ENCODE results near the gene CHRM1. TPM values are rescaled to one million over a fixed set of nuclear protein-coding genes. Genes with fewer than 3 reads are reported as not detected.
A peak's percentile ranks its signal among the peaks of the same experiment; 100 is the strongest.

Gene CHRM1
- total RNA-seq, 1 experiment from 2014 or later, result not detected

DNA sequence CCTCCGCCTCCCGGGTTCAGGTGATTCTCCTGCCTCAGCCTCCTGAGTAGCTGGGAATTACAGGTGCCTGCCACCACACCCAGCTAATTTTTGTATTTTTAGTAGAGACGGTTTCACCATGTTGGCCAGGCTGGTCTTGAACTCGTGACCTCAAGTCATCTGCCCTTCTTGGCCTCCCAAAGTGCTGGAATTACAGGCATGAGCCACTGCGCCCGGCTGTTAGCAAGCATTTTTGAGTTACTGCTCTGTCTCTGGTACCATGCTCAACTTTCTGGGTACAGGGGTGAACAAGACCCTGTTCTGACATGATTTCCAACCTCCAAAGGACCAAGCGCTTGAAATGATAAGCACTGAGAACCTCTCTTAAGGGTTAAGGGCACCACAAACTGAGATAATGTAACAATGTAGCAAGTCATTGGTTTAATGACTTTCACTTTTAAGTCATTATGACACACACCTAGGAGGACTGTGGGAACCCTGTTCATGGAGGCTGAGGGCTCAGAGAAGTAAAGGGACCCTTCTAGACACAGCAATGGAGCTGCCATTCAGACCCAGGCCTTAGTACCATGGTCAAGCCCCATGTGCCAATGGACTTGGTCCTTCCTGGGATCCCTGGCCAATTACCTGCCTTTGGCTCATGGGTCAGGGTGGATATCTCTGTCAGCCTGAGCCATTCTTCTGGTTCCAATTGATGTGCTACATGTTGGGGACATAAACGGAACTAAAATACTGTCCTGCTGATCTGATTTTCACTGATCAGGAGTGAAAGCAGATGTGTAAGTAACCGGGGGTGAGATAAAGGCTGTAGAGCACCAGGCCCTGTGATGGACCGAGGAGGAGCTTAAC lies 28.9 kb downstream of the CHRM1 start:
- Histone ChIP-seq H3K4me1 (ENCODE audit: insufficient read depth, low read length) (no peaks in the 10 kb centered on the region), H3K4me3 (ENCODE audit: low read length) (no peak overlapping the region), H3K27ac (ENCODE audit: low read length) (no peak overlapping the region), H3F3A (ENCODE audit: low read length, unreplicated experiment) (no peaks in the 10 kb centered on the region), H3K4me2 (ENCODE audit: low read length) (no peak overlapping the region), H4K20me1 (ENCODE audit: low read length) (peaks cover 26% of the 10 kb centered on the region), H3K9me2 (replicated peaks; ENCODE audit: low read length) (no peaks in the 10 kb centered on the region), H3K9ac (ENCODE audit: low read length) (no peak overlapping the region), H3K36me3 (ENCODE audit: low read depth, low read length) (peaks cover 21% of the 10 kb centered on the region), H3K27me3 (ENCODE audit: low read length) (no peaks in the 10 kb centered on the region), H3K9me3 (ENCODE audit: low read length) (no peaks in the 10 kb centered on the region), H3K79me2 (ENCODE audit: low read length) (no peaks in the 10 kb centered on the region), H2AFZ (ENCODE audit: low read length) (no peak overlapping the region)
- DNase-seq, result no peak
- intact Hi-C loops (cut with micrococcal nuclease), result no loop called here
- POLR2A ChIA-PET (ENCODE audit: unreplicated experiment), result no interaction called here
- CTCF ChIA-PET, result interaction anchor here (0.6 to 1.4 kb wide), 2 partner anchors 128 to 1483 kb away, joined by 3 to 4 read pairs; no protein-coding TSS in a partner anchor
- no peak for TF ChIP-seq EZH2 (IDR thresholded peaks at IDR 0.05; ENCODE audit: low read length, unreplicated experiment)
- TF ChIP-seq EZH2phosphoT487 (IDR thresholded peaks at IDR 0.05; ENCODE audit: borderline replicate concordance, low read length), result no peak
- TF ChIP-seq, protein P1, sequence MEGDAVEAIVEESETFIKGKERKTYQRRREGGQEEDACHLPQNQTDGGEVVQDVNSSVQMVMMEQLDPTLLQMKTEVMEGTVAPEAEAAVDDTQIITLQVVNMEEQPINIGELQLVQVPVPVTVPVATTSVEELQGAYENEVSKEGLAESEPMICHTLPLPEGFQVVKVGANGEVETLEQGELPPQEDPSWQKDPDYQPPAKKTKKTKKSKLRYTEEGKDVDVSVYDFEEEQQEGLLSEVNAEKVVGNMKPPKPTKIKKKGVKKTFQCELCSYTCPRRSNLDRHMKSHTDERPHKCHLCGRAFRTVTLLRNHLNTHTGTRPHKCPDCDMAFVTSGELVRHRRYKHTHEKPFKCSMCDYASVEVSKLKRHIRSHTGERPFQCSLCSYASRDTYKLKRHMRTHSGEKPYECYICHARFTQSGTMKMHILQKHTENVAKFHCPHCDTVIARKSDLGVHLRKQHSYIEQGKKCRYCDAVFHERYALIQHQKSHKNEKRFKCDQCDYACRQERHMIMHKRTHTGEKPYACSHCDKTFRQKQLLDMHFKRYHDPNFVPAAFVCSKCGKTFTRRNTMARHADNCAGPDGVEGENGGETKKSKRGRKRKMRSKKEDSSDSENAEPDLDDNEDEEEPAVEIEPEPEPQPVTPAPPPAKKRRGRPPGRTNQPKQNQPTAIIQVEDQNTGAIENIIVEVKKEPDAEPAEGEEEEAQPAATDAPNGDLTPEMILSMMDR (conservative IDR thresholded peaks at IDR 0.05; ENCODE audit: low read depth, low read length), result no peak
- no peak for ATAC-seq
- BruUV-seq (replicated peaks), result no TSS peak

DNA sequence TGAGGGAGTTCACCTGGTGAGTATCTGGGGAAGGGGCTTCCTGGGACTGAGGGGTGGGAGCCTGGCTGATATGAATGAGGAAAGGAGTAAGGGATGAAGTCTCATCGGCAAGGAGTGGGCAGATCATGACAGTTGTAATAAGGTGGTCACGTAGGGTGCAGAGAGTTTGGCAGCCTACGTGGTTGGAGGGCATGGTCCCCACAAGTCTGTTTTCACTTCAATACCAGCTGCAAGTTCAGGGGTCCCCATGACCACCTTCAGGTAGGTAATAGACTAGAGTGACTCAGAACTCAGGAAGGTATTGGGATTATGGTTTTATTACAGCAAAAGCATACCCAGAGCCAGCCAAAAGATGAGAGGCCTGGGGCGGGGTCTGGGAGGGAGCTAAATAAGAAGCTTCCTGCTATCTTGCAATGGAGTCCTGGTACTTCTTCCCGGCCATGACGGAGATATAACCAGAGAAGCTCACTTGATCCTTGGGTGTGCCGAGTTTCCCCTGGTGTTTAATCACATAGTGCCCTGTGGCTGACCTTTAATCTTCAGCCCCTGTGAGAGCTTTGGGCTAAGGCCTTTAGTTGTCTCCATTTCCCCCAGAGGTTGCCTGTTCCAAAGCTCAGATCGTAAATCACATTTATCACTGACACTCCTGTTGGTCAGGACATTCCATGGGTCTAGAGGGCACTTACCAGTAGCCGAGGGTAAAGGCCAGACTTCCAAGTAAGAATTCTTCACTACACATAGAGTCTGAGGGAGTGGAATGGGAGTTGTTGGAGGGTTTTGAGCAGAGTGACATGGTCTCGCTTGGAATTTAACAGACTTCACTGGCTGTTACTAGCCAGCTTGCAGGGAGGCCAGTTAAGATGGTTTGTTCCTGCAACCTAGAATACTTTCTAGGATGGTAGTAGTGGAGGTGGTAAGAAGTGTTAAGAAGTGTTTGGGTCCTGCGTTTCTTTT lies 31.4 kb downstream of the CHRM1 start:
- intact Hi-C loops (cut with micrococcal nuclease), result no loop called here
- CTCF ChIA-PET, result no interaction called here
- Histone ChIP-seq H2AFZ (ENCODE audit: low read length) (no peak overlapping the region), H3K9ac (ENCODE audit: low read length) (no peak overlapping the region), H3F3A (ENCODE audit: low read length, unreplicated experiment) (peaks cover 4% of the 10 kb centered on the region), H3K79me2 (ENCODE audit: low read length) (peaks cover 22% of the 10 kb centered on the region), H3K9me2 (replicated peaks; ENCODE audit: low read length) (no peaks in the 10 kb centered on the region), H3K4me2 (ENCODE audit: low read length) (no peak overlapping the region), H3K4me3 (ENCODE audit: low read length) (no peak overlapping the region), H3K36me3 (ENCODE audit: low read depth, low read length) (peaks cover 45% of the 10 kb centered on the region), H3K27ac (ENCODE audit: low read length) (no peak overlapping the region), H3K4me1 (ENCODE audit: insufficient read depth, low read length) (peaks cover 5% of the 10 kb centered on the region; the same call in 1 of the 2 replicates), H3K9me3 (ENCODE audit: low read length) (no peaks in the 10 kb centered on the region), H4K20me1 (ENCODE audit: low read length) (peaks cover 49% of the 10 kb centered on the region), H3K27me3 (ENCODE audit: low read length) (no peaks in the 10 kb centered on the region)
- BruUV-seq (replicated peaks), result no TSS peak
- POLR2A ChIA-PET (ENCODE audit: unreplicated experiment), result interaction anchor here (0.6 to 0.7 kb wide), 4 partner anchors 8 to 316 kb away, joined by 3 read pairs; partner anchors contain the start of gene STX5
- TF ChIP-seq, protein P1 (conservative IDR thresholded peaks at IDR 0.05; ENCODE audit: low read depth, low read length), result no peak
- peak; percentile 42 for DNase-seq
- ATAC-seq, result peak; percentile 53
